Measurements from ENCODE around the gene PRR23B.

DNA sequence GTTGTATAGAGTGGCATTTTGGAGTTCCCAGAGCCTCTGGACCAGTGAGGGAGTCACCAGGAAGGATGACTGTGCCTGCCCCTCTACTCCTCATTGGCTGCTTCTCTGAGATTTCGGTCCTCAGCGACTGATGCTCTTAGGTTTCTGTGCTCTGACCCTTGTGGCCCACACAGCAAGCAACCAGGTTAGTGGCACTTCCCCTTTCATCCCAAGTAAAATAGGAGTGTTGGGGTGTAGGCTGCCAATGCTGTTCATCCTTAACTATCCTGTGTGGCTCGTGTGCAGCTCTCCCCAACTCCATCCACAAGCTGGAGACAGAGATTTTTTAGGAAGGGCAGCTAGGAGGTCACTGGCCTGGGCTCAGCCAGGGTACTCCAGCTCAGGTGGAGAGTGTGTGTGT, 35.9 kb downstream of the PRR23B start:
- TF ChIP-seq, protein P1, sequence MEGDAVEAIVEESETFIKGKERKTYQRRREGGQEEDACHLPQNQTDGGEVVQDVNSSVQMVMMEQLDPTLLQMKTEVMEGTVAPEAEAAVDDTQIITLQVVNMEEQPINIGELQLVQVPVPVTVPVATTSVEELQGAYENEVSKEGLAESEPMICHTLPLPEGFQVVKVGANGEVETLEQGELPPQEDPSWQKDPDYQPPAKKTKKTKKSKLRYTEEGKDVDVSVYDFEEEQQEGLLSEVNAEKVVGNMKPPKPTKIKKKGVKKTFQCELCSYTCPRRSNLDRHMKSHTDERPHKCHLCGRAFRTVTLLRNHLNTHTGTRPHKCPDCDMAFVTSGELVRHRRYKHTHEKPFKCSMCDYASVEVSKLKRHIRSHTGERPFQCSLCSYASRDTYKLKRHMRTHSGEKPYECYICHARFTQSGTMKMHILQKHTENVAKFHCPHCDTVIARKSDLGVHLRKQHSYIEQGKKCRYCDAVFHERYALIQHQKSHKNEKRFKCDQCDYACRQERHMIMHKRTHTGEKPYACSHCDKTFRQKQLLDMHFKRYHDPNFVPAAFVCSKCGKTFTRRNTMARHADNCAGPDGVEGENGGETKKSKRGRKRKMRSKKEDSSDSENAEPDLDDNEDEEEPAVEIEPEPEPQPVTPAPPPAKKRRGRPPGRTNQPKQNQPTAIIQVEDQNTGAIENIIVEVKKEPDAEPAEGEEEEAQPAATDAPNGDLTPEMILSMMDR (conservative IDR thresholded peaks at IDR 0.05; ENCODE audit: low read depth in 2 of 2) = no peak
- no peak for TF ChIP-seq POLR2AphosphoS5 (IDR thresholded peaks at IDR 0.05; ENCODE audit: low read depth)
- TF ChIP-seq, protein P2, sequence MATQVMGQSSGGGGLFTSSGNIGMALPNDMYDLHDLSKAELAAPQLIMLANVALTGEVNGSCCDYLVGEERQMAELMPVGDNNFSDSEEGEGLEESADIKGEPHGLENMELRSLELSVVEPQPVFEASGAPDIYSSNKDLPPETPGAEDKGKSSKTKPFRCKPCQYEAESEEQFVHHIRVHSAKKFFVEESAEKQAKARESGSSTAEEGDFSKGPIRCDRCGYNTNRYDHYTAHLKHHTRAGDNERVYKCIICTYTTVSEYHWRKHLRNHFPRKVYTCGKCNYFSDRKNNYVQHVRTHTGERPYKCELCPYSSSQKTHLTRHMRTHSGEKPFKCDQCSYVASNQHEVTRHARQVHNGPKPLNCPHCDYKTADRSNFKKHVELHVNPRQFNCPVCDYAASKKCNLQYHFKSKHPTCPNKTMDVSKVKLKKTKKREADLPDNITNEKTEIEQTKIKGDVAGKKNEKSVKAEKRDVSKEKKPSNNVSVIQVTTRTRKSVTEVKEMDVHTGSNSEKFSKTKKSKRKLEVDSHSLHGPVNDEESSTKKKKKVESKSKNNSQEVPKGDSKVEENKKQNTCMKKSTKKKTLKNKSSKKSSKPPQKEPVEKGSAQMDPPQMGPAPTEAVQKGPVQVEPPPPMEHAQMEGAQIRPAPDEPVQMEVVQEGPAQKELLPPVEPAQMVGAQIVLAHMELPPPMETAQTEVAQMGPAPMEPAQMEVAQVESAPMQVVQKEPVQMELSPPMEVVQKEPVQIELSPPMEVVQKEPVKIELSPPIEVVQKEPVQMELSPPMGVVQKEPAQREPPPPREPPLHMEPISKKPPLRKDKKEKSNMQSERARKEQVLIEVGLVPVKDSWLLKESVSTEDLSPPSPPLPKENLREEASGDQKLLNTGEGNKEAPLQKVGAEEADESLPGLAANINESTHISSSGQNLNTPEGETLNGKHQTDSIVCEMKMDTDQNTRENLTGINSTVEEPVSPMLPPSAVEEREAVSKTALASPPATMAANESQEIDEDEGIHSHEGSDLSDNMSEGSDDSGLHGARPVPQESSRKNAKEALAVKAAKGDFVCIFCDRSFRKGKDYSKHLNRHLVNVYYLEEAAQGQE (IDR thresholded peaks at IDR 0.05; ENCODE audit: unreplicated experiment) = no peak
- TF ChIP-seq EZH2phosphoT487 (IDR thresholded peaks at IDR 0.05; ENCODE audit: unreplicated experiment) = no peak
- no peak for TF ChIP-seq EZH2 (IDR thresholded peaks at IDR 0.05; ENCODE audit: low read depth, unreplicated experiment)
- TF ChIP-seq ZNF331 (CRISPR knock-in tag; IDR thresholded peaks at IDR 0.05; ENCODE audit: low read depth) = no peak
- no peak for TF ChIP-seq CREB1 (CRISPR knock-in tag; IDR thresholded peaks at IDR 0.05; ENCODE audit: low read depth)
- TF ChIP-seq JUNB (IDR thresholded peaks at IDR 0.05; ENCODE audit: unreplicated experiment) = no peak
- TF ChIP-seq STAT1 (IDR thresholded peaks at IDR 0.05; ENCODE audit: unreplicated experiment) = no peak
- TF ChIP-seq, protein P3, sequence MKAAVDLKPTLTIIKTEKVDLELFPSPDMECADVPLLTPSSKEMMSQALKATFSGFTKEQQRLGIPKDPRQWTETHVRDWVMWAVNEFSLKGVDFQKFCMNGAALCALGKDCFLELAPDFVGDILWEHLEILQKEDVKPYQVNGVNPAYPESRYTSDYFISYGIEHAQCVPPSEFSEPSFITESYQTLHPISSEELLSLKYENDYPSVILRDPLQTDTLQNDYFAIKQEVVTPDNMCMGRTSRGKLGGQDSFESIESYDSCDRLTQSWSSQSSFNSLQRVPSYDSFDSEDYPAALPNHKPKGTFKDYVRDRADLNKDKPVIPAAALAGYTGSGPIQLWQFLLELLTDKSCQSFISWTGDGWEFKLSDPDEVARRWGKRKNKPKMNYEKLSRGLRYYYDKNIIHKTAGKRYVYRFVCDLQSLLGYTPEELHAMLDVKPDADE (IDR thresholded peaks at IDR 0.05) = no peak
- TF ChIP-seq ZNF114 (CRISPR knock-in tag; IDR thresholded peaks at IDR 0.05) = no peak
- TF ChIP-seq, protein P4, sequence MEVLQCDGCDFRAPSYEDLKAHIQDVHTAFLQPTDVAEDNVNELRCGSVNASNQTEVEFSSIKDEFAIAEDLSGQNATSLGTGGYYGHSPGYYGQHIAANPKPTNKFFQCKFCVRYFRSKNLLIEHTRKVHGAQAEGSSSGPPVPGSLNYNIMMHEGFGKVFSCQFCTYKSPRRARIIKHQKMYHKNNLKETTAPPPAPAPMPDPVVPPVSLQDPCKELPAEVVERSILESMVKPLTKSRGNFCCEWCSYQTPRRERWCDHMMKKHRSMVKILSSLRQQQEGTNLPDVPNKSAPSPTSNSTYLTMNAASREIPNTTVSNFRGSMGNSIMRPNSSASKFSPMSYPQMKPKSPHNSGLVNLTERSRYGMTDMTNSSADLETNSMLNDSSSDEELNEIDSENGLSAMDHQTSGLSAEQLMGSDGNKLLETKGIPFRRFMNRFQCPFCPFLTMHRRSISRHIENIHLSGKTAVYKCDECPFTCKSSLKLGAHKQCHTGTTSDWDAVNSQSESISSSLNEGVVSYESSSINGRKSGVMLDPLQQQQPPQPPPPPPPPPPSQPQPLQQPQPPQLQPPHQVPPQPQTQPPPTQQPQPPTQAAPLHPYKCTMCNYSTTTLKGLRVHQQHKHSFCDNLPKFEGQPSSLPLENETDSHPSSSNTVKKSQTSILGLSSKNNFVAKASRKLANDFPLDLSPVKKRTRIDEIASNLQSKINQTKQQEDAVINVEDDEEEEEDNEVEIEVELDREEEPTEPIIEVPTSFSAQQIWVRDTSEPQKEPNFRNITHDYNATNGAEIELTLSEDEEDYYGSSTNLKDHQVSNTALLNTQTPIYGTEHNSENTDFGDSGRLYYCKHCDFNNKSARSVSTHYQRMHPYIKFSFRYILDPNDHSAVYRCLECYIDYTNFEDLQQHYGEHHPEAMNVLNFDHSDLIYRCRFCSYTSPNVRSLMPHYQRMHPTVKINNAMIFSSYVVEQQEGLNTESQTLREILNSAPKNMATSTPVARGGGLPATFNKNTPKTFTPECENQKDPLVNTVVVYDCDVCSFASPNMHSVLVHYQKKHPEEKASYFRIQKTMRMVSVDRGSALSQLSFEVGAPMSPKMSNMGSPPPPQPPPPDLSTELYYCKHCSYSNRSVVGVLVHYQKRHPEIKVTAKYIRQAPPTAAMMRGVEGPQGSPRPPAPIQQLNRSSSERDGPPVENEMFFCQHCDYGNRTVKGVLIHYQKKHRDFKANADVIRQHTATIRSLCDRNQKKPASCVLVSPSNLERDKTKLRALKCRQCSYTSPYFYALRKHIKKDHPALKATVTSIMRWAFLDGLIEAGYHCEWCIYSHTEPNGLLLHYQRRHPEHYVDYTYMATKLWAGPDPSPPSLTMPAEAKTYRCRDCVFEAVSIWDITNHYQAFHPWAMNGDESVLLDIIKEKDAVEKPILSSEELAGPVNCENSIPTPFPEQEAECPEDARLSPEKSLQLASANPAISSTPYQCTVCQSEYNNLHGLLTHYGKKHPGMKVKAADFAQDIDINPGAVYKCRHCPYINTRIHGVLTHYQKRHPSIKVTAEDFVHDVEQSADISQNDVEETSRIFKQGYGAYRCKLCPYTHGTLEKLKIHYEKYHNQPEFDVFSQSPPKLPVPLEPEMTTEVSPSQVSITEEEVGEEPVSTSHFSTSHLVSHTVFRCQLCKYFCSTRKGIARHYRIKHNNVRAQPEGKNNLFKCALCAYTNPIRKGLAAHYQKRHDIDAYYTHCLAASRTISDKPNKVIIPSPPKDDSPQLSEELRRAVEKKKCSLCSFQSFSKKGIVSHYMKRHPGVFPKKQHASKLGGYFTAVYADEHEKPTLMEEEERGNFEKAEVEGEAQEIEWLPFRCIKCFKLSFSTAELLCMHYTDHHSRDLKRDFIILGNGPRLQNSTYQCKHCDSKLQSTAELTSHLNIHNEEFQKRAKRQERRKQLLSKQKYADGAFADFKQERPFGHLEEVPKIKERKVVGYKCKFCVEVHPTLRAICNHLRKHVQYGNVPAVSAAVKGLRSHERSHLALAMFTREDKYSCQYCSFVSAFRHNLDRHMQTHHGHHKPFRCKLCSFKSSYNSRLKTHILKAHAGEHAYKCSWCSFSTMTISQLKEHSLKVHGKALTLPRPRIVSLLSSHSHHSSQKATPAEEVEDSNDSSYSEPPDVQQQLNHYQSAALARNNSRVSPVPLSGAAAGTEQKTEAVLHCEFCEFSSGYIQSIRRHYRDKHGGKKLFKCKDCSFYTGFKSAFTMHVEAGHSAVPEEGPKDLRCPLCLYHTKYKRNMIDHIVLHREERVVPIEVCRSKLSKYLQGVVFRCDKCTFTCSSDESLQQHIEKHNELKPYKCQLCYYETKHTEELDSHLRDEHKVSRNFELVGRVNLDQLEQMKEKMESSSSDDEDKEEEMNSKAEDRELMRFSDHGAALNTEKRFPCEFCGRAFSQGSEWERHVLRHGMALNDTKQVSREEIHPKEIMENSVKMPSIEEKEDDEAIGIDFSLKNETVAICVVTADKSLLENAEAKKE (CRISPR knock-in tag; IDR thresholded peaks at IDR 0.05) = no peak
- no peak for TF ChIP-seq NANOG (IDR thresholded peaks at IDR 0.05; ENCODE audit: borderline replicate concordance)
